Smooth muscle cell (in vitro differentiated cells): ENCODE data around the gene QRFP. TPM values are rescaled to one million over a fixed set of nuclear protein-coding genes. Genes with fewer than 3 reads are reported as not detected.

Experiments used
- DNase-seq: peaks from one replicate; lab custom pipeline; 2025; ENCODE audit not compliant: unreplicated experiment; lab: John Stamatoyannopoulos, UW
- H2AFZ ChIP-seq: fragments of 200-600 bp; sonication (generic); 2 replicates; pipeline ENCODE4 v1.6.0; 2016; ENCODE audit warnings: antibody characterized with exemption, low read depth, mild to moderate bottlenecking
- H3F3A ChIP-seq: fragments of 200-600 bp; sonication (generic); 2 replicates; pipeline ENCODE4 v1.6.0; 2017; ENCODE audit warnings: antibody characterized with exemption, low read depth
- H3K27ac ChIP-seq: fragments of 200-600 bp; sonication (generic); 2 replicates; pipeline ENCODE4 v1.5.1; 2016; ENCODE audit warnings: low read depth, mild to moderate bottlenecking
- H3K27me3 ChIP-seq: fragments of 200-600 bp; sonication (generic); 2 replicates; pipeline ENCODE4 v1.6.1; 2016; ENCODE audit warnings: low read depth, mild to moderate bottlenecking
- H3K36me3 ChIP-seq: fragments of 200-600 bp; sonication (generic); 2 replicates; pipeline ENCODE4 v1.5.1; 2016; ENCODE audit warnings: low read depth
- H3K4me1 ChIP-seq: fragments of 200-600 bp; sonication (generic); 2 replicates; pipeline ENCODE4 v1.5.1; 2016; ENCODE audit warnings: low read depth
- H3K4me2 ChIP-seq: fragments of 200-600 bp; sonication (generic); 2 replicates; pipeline ENCODE4 v1.6.0; 2016; ENCODE audit warnings: mild to moderate bottlenecking
- H3K4me3 ChIP-seq: fragments of 200-600 bp; sonication (generic); 2 replicates; pipeline ENCODE4 v1.5.1; 2016; ENCODE audit warnings: mild to moderate bottlenecking
- H3K79me2 ChIP-seq: fragments of 200-600 bp; sonication (generic); 2 replicates; pipeline ENCODE4 v1.6.0; 2016; ENCODE audit warnings: low read depth, mild to moderate bottlenecking
- H3K9ac ChIP-seq: fragments of 200-600 bp; sonication (generic); 2 replicates; pipeline ENCODE4 v1.6.0; 2016; ENCODE audit warnings: low read depth
- H3K9me3 ChIP-seq: fragments of 200-600 bp; sonication (generic); replicated peaks from 2 replicates; pipeline ENCODE4 v1.5.1; 2016; ENCODE audit warnings: low read depth
- H4K20me1 ChIP-seq: fragments of 200-600 bp; sonication (generic); 2 replicates; pipeline ENCODE4 v1.6.0; 2016; ENCODE audit warnings: low read depth
- WGBS: methylation state at CpG from one replicate; pipeline ENCODE4 v1.1.7; 2016; ENCODE audit warnings: low lambda C conversion rate; 5-methylcytosine and 5-hydroxymethylcytosine counted together
- polyA plus RNA-seq: library from polyadenylated mRNA; unstranded; fragments of >200 nt; fragmentation: Nextera tagmentation; extraction: Ambion mirVana; gene quantifications from 2 replicates; pipeline ENCODE4 v1.2.1, GENCODE V29; 2016
- total RNA-seq: library from RNA; depleted of rRNA; stranded (reverse); fragments of >200 nt; gene quantifications from 2 replicates; pipeline ENCODE4 v1.2.3, GENCODE V29; 2014
- TF ChIP-seq, protein P1 (sequence below): fragments of 200-600 bp; sonication (generic); IDR thresholded peaks from 2 replicates; pipeline ENCODE4 v1.5.1; 2017; ENCODE audit warnings: borderline replicate concordance, mild to moderate bottlenecking, antibody characterized with exemption; ENCODE audit not compliant: insufficient read depth, poor library complexity, severe bottlenecking

The QRFP gene
- total and polyA plus RNA-seq, 2 experiments from 2014 or later = 0.15 TPM; not detected in 1

DNA sequence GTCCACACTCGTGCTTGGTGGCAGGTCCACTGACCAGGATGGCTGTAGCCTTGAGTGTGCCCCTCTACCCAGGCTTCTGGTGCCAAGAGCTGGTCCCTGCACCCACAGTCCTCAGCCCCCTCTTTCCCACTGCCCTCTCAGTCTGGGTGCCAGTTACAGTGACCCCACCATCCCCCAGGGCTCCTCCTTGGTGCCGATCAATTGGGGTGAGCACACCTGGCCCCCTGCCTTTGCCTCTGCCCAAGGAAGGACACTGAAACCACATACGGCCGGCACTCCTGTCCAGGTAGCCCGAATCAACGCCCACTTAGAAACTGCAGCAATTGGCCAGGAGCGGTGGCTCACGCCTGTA is 18.5 kb upstream of the QRFP start:
- Histone ChIP-seq H3K9me3 (no peaks in the 10 kb centered on the region), H3K4me3 (no peak overlapping the region), H2AFZ (no peak overlapping the region), H3K9ac (no peak overlapping the region), H3K4me2 (no peak overlapping the region), H3K27ac (no peak overlapping the region), H4K20me1 (no peaks in the 10 kb centered on the region), H3K36me3 (no peaks in the 10 kb centered on the region), H3K79me2 (no peaks in the 10 kb centered on the region), H3F3A (no peaks in the 10 kb centered on the region), H3K27me3 (no peaks in the 10 kb centered on the region), H3K4me1 (no peaks in the 10 kb centered on the region)
- DNase-seq = no peak
- WGBS = 93% methylated on average over 8 of the region's 8 CpGs
- TF ChIP-seq, protein P1, sequence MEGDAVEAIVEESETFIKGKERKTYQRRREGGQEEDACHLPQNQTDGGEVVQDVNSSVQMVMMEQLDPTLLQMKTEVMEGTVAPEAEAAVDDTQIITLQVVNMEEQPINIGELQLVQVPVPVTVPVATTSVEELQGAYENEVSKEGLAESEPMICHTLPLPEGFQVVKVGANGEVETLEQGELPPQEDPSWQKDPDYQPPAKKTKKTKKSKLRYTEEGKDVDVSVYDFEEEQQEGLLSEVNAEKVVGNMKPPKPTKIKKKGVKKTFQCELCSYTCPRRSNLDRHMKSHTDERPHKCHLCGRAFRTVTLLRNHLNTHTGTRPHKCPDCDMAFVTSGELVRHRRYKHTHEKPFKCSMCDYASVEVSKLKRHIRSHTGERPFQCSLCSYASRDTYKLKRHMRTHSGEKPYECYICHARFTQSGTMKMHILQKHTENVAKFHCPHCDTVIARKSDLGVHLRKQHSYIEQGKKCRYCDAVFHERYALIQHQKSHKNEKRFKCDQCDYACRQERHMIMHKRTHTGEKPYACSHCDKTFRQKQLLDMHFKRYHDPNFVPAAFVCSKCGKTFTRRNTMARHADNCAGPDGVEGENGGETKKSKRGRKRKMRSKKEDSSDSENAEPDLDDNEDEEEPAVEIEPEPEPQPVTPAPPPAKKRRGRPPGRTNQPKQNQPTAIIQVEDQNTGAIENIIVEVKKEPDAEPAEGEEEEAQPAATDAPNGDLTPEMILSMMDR = no peak

- no peak overlapping the region for H3K4me3 ChIP-seq
- H3K27me3 ChIP-seq = no peaks in the 10 kb centered on the region
- no peaks in the 10 kb centered on the region for H3K4me1 ChIP-seq
- no peak overlapping the region for H3K9ac ChIP-seq
- no peaks in the 10 kb centered on the region for H3K9me3 ChIP-seq
- no peak overlapping the region for H3K27ac ChIP-seq
- no peaks in the 10 kb centered on the region for H3K36me3 ChIP-seq
- TF ChIP-seq, protein P1 = no peak
- no peak overlapping the region for H2AFZ ChIP-seq
- WGBS = 92% methylated on average over 23 of the region's 24 CpGs
- H3K79me2 ChIP-seq = no peaks in the 10 kb centered on the region
- no peak for DNase-seq
- H3F3A ChIP-seq = no peaks in the 10 kb centered on the region
- H3K4me2 ChIP-seq = no peak overlapping the region
- no peaks in the 10 kb centered on the region for H4K20me1 ChIP-seq
These were observed 17.9 kb upstream of the QRFP start for GRCh38 chr9:130914417-130915095.

DNA sequence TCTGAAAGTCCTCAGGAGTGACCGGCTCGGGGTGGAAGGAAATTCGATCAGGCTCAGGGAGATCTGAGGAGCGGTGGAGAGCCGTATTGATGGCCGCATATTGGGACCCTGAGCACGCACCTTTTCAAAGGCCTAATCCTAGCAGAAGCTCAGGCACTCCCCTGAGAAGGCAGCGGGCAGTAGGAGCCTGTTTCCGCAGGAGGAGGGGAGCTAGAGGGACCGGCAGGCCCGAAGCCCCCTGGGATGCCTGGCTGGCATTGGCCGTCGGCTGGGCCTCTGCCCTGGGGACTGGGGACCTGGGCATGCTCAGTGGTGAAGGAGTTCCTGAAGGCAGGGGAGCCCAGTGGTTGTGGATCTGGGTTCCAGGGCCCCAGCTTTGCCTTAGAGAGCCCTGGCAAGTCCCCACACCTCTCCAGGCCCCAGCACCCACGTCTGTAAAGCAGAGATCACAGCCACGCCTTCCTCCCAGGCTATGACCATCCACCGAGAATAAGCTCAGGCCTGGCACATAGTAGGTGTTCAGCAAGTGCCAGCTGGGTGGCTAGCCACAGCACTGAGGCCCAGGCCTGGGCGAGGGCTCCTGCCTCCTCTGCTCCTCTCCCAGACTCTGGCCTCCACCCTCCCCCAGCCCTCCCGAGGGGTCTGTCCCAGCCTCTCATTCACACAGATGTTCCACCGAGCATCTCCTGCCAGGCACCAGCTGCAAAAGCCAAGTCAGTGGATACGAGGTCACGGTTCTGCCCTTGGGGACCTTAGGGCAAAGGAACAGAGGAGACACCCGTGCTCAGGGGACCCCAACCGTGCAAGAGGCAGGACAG is 17.2 kb upstream of the QRFP start:
- Histone ChIP-seq H3K27ac (no peak overlapping the region), H2AFZ (no peak overlapping the region), H3K4me3 (no peak overlapping the region), H3K36me3 (no peaks in the 10 kb centered on the region), H3K79me2 (no peaks in the 10 kb centered on the region), H3F3A (no peaks in the 10 kb centered on the region), H3K4me1 (no peaks in the 10 kb centered on the region), H3K4me2 (no peak overlapping the region), H4K20me1 (no peaks in the 10 kb centered on the region), H3K27me3 (no peaks in the 10 kb centered on the region), H3K9ac (no peak overlapping the region), H3K9me3 (no peaks in the 10 kb centered on the region)
- WGBS = 82% methylated on average over 23 of the region's 23 CpGs
- DNase-seq = no peak
- TF ChIP-seq, protein P1 = no peak
